GM13976 (cell line): ENCODE results near the gene MT1F.

Experiments
- DNase-seq: peaks from one replicate; pipeline ENCODE4 v3.0.0; 2012; ENCODE audit warnings: low spot score
- in situ Hi-C: fragments of 300-500 bp; cut with MboI; formaldehyde crosslinking; loops from one replicate; pipeline ENCODE4 v1.12.0; 2022; ENCODE audit warnings: low sequenced_read_pairs, mixed read lengths, inconsistent platforms; ENCODE audit not compliant: unreplicated experiment
- TF ChIP-seq, protein P1 (sequence below): IDR thresholded peaks from 2 replicates; pipeline ENCODE4 v1.5.1; 2012; ENCODE audit warnings: borderline replicate concordance, mild to moderate bottlenecking; ENCODE audit not compliant: insufficient read depth; ENCODE audit errors: extremely low read depth, missing control alignments, control extremely low read depth

The MT1F gene

GRCh38 chr16:56645311-56645710 lies 12.4 kb upstream of the MT1F start:
- in situ Hi-C loops, result no loop called here
- no peak for DNase-seq
- TF ChIP-seq, protein P1, sequence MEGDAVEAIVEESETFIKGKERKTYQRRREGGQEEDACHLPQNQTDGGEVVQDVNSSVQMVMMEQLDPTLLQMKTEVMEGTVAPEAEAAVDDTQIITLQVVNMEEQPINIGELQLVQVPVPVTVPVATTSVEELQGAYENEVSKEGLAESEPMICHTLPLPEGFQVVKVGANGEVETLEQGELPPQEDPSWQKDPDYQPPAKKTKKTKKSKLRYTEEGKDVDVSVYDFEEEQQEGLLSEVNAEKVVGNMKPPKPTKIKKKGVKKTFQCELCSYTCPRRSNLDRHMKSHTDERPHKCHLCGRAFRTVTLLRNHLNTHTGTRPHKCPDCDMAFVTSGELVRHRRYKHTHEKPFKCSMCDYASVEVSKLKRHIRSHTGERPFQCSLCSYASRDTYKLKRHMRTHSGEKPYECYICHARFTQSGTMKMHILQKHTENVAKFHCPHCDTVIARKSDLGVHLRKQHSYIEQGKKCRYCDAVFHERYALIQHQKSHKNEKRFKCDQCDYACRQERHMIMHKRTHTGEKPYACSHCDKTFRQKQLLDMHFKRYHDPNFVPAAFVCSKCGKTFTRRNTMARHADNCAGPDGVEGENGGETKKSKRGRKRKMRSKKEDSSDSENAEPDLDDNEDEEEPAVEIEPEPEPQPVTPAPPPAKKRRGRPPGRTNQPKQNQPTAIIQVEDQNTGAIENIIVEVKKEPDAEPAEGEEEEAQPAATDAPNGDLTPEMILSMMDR, result no peak

DNA sequence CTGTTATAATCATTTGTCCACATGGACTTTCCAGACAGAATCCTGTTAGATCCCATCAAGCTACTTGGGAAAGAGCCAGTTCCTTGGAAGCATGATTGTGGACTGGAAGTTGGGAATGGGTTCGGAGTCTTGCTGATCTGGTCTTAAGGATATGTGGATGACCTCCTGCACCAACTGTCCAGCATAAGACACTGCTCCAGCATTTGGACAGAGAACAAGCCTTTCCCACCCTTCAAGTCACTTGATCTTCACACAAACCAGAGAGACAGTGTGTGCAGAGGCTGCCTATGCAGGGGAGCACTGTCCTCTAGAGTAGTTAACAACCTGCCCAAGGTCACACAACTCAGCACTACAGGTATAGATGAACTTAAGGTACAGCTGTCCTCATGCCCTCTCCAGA lies 11.9 kb upstream of the MT1F start:
- TF ChIP-seq, protein P1, result no peak
- no peak for DNase-seq
- in situ Hi-C loops, result no loop called here

DNA sequence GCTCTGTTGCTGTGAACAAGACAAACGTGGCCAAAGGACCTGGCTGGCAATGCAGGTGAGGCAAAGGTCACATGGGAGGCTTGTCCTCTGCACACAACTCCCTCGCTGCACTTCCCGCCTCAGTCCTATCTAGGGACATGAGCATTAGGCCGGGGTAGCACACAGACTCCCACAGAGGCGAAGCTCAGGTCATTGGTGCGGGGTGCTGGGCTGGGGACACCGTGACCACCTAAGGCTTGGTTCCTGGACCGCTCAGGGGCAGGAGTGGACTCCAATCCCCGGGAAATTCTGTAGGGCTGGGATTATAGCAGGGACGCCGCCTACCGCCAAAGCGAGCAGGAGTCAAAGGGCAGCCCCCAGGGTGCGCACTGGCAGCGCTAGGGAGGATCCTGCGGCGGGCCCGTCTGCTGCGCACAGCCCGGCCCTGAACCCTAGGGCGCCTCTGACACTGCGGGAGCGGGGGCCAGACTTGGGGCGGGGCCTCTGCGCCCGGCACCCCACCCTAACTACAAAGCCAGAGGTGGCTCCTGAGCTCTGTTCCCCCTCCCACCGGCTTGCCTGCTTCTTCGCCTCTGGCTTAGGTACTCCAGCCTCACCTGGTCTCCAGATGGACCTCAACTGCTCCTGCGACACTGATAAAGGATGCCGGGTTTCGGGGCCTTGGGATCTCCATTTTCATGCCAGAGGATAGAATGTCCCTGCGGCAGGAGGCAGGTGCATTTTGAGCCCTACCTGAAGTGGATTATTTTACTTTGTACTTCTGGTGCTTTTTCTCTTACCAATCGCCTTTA lies 9.9 kb upstream of the MT1F start:
- no peak for DNase-seq
- TF ChIP-seq, protein P1, result no peak
- in situ Hi-C loops, result no loop called here

DNA sequence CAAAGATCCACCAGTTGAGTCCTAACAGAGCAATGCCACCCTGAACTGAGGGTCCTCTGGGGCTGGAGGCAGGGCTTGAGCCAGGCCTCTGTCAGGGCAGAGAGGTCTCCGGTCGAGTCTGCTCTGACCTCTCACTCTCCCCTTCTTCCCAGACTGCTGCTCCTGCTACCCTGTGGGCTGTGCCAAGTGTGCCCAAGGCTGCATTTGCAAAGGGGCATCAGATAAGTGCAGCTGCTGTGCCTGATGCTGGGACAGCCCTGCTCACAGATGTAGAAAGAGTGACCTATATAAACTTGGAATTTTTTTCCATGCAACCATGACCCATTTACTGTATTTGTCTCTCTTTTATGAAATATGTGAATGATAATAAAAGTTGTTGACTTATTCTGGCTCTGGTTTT lies 8.5 kb upstream of the MT1F start:
- in situ Hi-C loops, result no loop called here
- TF ChIP-seq, protein P1, result no peak
- DNase-seq, result no peak

DNA sequence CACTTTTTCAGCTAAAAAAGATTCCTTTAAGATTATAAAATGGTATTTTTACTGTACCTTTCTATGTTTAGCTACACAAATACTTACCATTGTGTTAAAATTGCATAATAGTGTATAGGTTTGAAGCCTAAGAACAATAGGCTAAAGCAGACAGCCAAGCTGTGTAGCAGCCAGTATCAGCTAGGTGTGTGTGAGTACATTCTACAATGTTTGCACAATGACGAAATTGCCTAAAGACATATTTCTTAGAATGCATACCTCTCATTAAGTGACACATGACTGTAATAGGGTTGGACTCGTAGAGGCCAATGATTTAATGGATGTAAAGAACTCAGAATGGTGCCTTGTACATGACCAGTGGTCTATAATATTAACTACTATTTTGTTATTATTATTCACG lies 7.9 kb upstream of the MT1F start:
- in situ Hi-C loops, result no loop called here
- no peak for DNase-seq

DNA sequence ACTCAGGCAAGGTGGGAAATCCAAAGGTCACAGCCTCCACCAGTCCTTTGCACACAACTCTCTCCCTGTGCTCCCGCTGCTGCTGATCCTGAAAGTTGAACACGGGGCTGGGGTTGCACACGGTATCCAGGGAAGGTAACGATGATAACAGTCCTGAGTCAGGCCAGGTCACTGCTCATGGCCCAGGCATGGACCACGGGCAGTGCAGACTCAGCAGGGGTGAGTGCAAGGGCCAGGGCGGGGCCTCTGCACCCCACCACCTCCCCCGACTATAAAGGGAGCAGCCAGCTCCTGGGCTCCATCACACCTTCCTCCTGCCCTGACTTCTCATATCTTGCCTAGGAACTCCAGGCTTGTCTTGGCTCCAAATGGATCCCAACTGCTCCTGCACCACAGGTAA lies 6.2 kb upstream of the MT1F start, which contains the start of gene MT1B:
TSS of gene MT1B (plus strand) at position 301 of the 400 bp plus-strand sequence. CDS start at position 369, 68 bp downstream.
- DNase-seq, result no peak
- in situ Hi-C loops, result no loop called here
- TF ChIP-seq, protein P1, result no peak

More for the DNA sequence above, 7.9 kb upstream of the MT1F start:
- TF ChIP-seq, protein P1, result no peak

DNA sequence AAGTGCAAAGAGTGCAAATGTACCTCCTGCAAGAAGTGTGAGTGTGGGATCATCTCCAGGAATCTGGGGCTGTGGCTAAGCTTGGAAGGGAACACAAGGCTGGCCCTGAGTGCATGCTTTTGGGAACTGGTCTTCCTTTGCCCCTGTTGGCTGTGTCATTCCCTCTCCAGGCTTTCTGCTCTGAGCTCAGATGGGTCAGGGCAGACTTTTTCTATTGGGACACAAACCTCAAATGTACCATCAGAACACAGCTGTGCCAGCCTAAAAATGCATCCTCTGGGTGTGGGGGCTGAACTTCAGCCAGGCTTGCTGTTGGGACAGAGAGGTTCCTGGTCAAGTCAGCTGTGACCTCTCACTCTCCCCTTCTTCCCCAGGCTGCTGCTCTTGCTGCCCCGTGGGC lies 5.2 kb upstream of the MT1F start:
- in situ Hi-C loops, result no loop called here
- no peak for DNase-seq
- TF ChIP-seq, protein P1, result no peak
